ENCODE results near the gene CHD6.

Gene CHD6

DNA sequence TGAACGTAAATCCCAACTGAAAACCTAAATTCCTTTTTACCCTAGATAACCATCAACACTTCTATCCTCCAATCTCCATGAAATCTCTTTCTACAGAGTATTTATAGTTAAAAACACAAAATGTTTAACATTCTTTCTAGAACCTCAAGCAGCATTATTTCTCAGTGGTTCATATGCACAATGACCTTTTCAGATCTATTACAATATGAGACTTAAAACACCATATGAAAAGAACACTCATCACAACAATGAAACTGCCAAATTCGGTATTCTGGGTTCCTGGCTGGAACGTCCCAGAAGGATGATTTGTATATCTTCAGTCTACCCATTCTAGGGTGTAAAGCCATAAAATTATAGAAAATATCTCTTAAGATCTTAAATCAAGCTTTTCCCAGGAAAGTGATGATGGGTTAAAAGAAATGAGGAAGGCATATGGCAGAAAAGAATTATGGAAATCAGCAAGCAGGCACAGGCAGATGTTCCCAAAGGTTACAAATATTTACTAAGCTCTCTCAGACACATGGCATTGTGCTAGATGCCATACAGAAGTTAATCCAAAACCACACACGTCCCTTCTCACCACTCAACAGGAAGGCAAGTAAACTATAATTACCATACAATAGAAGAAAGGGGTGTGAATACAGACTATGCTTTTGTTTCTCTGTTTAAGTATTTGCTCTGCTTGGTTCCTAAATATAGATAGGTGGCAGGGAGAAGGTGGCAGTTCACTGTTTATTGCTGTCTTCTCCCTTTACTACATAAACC, 118.0 kb downstream of the CHD6 start:
- DNase-seq: peak; percentile 30 to 38

DNA sequence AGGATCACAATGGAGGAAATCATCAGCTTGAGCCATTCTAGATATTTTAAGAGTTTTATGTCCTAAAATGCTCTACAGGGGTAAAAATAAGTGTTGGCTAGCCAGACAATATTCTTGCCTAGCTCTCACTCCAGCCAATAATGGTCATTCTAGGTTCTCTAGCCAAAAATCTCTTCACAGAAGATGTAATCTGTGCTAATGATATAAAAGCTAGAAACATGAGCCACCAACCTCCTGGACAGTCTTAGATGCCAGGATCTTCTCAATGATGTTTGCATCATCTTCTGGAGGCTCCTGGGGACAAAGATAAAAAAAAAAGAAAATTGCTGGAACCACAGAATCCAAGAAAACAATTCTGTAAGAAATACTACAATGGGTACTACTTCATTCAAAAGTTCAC, 119.1 kb downstream of the CHD6 start:
- DNase-seq: no peak

- no peak for DNase-seq
Observed at GRCh38 chr20:41497186-41497895, 120.8 kb downstream of the CHD6 start.

DNA sequence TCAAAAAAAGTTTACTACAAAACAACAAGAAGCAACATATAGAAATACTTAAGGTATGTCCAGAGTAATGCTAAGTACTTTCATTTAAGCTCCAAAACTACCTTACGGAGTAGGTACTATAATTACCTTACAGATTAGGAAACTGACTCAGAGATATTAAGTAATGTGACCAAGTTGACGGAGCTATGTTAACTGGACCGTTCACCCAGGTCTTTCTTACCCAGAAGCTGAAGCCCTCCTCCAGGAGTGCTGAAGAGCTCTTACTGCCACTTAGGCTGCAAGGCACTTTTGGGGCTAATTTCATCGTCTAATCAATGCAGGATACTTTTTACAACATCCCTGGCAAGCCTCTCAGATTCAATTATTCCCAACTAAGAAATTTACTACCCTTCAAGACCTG, 123.7 kb downstream of the CHD6 start:
- DNase-seq: no peak

GRCh38 chr20:41483553-41483930, 134.6 kb downstream of the CHD6 start:
- no peak for DNase-seq

DNA sequence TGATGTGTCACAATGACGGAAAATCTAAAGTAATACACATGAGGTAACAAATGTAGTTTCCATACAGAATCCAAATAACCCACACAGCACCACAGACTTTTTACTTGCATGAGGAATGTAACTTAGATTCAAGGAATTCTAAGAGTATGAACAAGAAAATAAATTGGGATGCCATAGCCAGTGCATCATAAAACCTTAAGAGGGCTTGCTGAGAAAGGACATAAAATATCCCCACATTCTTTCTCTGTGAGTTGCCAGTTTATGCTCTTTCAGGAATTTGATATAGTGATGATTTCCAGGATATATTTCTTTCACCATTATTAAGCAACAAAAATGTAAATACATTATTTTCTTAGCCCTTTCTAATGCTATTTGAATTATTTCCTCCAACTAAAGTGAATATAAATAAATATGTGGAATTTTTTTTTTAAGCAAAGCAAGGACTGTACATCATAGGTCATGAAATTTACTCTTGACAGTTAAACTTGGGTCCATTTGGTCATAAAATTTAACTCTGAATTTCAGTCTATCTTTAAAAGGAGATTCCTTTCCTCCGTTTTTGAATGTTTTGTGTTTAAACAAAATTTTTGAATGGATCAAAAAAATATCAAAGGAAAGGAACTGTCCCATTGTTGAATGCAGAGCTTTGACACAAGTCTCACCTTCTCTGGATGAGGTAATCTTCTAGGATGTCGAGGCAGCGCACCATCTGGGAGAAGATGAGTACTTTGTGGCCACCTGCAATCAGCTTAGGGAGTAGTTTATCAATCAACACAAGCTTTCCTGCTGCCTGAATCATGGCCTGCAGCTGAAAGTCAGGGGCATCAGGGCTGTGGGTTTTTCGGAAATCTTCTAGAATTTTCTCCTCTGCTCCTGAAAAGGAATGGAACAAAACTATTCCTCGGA, 135.3 kb downstream of the CHD6 start:
- DNase-seq: no peak

- no peak for DNase-seq
Observed at GRCh38 chr20:41480054-41480770, 138.0 kb downstream of the CHD6 start.

- no peak for DNase-seq
Observed at GRCh38 chr20:41479113-41479512, 139.1 kb downstream of the CHD6 start.

- DNase-seq: no peak
Observed at GRCh38 chr20:41478026-41478425, 140.2 kb downstream of the CHD6 start.

DNA sequence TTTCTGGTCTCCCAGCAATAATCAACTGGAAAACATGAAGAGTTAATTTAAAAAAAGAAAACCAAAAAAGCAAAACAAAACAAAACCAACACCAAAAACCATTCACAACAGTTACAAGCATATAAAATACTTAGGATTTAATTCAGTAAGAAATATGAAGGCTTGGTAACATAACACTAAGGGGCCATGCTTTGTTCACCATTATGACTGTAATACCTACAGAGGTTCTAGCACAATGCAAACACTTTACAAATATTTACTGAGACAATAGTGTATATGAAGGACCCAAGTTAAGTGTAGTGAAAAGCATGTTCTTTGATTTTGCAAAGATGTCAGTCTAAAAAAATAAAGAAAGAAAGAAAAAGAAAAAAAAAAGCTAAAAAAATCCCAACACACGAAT, 141.7 kb downstream of the CHD6 start:
- DNase-seq: peak in 1 of 2 experiments; percentile 34

- peak; percentile 76 to 80 for DNase-seq
Observed at GRCh38 chr20:41476013-41476441, 142.2 kb downstream of the CHD6 start.

GRCh38 chr20:41475503-41475902, 142.7 kb downstream of the CHD6 start:
- no peak for DNase-seq

DNA sequence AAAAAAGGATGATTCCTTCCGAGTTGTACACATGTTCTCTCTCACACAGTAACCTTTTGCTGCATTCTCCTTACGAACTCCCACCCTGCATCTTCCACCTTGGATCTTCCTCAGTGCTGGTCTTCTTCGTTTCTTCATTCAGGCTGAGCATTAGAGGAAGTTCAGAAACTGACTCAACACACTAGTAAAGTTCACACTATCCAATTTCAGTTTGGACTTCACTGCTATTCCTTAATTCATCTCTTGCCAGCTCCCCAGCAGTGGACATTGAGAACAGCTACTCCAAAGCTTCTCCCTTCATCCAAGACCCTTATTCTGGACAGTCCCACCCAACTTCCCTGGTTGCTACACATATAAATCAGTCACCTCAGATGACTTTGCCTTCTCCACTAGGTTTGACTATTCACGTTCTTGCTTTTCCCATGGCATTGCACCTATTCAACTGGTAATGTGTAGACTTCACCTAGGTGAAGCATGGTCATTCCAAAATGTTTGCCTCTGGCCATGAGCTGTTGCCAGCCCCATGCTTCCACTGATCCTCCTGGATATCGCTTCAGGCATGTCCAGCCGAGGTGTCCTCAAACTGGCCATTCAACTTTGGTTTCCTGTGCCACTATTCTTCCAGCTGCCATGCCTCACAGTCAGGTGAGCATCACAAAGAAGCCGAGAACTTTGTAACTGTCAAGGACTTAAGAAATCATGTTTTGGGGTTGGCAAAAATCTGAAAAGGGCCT, 147.6 kb downstream of the CHD6 start:
- DNase-seq: no peak

DNA sequence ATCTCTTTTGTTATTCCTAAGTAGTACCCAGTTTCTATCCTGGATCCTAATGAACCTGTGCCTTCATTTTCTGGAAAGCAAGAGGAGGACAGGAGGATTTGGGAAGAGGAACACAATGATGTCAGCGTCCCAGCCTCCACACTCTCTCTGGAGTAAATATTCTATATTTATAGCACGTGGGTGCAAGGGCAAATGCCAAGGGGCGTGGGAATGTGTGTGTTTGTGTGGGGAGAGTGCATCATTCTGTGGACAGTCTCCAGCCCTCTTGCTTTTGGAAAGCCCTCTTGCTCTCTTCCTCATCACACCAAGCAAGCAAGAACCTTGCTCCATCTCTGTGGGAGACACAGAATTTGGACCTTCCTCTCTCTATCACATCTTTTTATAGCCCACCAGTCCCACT, 148.3 kb downstream of the CHD6 start:
- DNase-seq: no peak

- no peak for DNase-seq
Observed at GRCh38 chr20:41468994-41469600, 149.1 kb downstream of the CHD6 start.

DNA sequence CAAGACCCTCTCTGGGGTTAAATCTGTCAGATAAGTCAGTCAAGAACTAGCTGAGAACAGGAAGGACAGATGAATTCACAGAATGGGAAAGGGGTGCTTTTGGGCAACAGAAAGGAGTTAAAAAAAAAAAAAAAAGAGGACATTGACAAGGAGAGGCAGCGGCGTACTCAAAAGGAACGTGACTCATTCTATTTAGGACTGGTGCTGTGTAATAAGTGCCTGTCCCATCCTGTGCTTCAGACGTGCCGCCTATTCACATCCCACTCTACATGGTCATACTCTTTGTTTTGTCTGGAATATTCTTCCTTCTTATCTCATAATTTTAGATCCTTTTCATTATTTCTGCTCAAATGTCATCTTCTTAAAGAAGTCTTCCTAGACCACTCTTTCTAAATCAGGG, 150.5 kb downstream of the CHD6 start:
- DNase-seq: no peak

GRCh38 chr20:41467220-41467619, 151.0 kb downstream of the CHD6 start:
- no peak for DNase-seq

DNA sequence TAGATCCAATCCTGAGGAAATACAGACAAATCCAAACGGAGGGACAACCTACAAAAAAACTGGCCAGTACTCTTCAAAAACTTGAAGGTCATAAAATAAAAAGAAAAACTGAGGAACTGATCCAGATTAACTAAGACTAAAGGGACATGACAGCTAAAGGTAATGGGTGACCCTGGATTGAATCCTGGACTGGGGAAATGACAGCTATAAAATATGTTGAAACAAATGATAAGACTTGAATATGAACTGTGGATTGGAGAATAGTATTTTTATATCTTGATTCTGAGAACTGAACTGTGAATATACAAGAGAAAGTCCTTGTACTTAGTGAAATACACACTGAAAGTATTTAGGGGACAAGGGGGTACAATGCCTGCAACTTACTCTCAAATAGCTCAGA, 154.6 kb downstream of the CHD6 start:
- no peak for DNase-seq

DNA sequence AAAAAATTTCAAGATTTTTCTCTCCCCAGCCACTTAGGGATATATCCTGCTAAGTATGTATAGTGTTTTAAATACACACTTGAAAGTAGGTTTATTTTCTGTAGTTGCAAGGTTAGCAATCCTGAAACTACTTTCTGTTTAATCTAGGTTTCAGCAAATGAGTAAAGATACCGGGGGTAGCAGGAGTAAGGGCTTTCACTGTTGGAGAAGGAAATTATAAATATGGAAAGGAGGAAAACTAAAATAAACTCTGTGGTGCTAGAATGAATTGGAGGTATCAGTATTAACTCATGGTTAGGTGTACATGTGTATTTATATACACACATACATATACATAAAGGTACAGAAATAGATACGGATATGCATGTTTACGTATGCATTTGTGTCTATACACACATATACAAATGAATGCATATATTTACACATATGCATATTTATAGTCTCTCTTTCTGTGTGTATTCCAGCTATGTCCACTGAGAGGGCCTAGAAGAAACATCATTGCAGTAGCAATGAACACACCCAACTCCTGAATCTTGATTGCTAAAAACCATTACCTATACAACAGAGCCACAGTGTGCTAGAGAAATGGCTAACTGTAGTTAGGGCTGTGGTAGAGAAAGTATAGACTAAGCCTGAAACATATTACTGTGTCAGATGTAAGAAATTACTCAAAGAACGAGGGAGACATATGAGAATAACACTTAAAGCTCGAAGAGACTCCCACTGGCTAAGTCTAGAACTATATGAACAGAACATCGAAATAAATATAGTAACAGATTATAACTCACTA, 155.6 kb downstream of the CHD6 start:
- DNase-seq: no peak

GRCh38 chr20:41458761-41459160, 159.4 kb downstream of the CHD6 start:
- no peak for DNase-seq
